GM18505 (cell line): Measurements from ENCODE around the gene HPCAL1.

Experiments used
- ATAC-seq: cut with Tn5 transposase; IDR thresholded peaks from one replicate; pipeline ENCODE4 v1.9.1; 2021; ENCODE audit not compliant: unreplicated experiment
- POLR2A ChIP-seq: IDR thresholded peaks from 4 replicates; pipeline ENCODE4 v1.6.1; 2011; ENCODE audit warnings: borderline replicate concordance; ENCODE audit not compliant: insufficient read depth, insufficient read length; ENCODE audit errors: extremely low read depth

Gene HPCAL1

DNA sequence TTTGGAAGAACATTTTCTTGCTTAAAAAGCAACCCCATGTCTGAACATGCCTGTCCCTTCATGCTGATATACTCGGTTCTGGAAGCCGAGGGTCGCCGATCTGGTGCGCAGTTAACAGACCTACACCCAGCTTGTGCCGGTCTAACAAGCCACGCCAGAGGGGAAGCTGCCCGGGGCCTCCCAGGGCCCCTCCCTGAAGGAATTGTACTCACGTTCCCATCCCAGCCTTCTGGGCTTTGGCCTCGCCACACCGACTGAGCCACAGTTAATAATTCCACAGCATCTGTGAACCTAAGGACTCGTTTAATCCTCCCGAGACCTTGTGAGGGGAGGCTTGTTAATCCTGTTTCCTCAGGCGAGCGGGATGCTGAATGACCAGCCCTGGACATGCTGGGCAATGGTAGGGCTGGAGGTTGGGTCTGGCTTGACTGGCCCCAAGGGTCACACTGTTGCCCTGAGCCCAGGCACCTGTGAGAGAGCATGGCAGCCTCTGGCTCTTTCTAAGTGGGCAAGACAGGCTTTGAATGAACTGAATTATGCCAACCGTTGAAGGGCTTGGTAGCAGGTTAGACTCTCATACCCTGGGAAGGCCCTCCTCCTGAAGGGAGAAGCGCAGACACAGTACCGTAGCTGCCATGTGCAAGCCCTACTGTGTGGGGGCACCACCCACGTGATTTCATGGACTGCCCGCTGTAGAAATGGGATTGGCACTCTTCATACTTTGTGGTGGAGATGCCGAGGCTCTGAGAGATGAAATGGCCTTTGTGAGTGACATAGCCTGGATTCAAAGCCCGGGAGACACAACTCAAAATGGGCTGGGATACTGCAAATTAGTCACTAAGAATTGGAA is 173.3 kb downstream of the HPCAL1 start:
- TF ChIP-seq POLR2A: no peak
- ATAC-seq: no peak

DNA sequence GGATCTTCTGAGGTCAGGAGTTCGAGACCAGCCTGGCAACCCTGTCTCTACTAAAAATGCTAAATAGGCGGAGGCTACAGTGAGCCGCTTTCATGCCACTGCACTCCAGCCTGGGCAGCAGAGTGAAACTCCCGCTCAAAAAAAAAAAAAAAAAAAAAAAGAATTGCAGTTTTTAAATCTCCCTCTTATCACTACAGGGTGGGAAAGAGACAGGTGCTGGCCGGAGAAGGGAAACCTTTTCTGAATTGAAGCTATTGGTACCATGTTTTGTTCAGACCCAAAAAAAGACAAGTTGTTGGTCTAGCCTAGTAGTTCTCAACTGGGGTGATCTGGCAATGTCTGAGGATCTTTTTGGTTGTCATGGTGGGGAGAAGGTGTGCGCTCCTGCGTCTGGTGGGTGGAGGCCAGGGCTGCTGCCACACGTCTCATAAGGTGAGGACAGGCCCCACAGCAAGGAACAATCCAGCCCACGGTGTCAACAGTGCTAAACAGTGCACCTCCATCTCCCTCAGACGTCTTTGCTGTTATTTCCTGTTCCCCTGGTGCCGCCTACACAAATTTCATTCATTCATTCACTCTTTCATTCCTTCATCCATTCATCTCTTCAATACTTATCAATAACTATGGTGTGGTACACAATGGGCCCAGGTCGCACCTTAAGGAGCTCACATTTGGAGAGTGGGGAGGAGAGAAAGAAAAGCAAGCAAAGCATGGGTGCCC is 174.2 kb downstream of the HPCAL1 start:
- TF ChIP-seq POLR2A: no peak

More for the DNA sequence above, 174.2 kb downstream of the HPCAL1 start:
- ATAC-seq: no peak
